H9 (cell line): ENCODE results near the gene NKAIN1. TPM values are rescaled to one million over a fixed set of nuclear protein-coding genes. Genes with fewer than 3 reads are reported as not detected.

Experiments used
- DNase-seq: peaks from one replicate; pipeline ENCODE4 v3.0.0-alpha.2; 2017
- H2AFZ ChIP-seq: one replicate; pipeline ENCODE4 v1.6.1; 2013; ENCODE audit warnings: mild to moderate bottlenecking, low read length, control low read depth, moderate library complexity
- H2AK5ac ChIP-seq: 2 replicates; pipeline ENCODE4 v1.6.1; 2013; ENCODE audit warnings: low read length, control low read depth, mixed read lengths; ENCODE audit not compliant: insufficient read length
- H2BK120ac ChIP-seq: one replicate; pipeline ENCODE4 v1.6.1; 2013; ENCODE audit warnings: low read depth, mild to moderate bottlenecking, low read length, control low read depth, inconsistent platforms; ENCODE audit not compliant: poor library complexity, severe bottlenecking
- H2BK12ac ChIP-seq: 2 replicates; pipeline ENCODE4 v1.6.1; 2013; ENCODE audit warnings: low read length, control low read depth, mixed read lengths, low read depth; ENCODE audit not compliant: insufficient read length
- H2BK15ac ChIP-seq: 2 replicates; pipeline ENCODE4 v1.6.1; 2013; ENCODE audit warnings: low read depth, low read length, control low read depth
- H2BK20ac ChIP-seq: one replicate; pipeline ENCODE4 v1.6.1; 2013; ENCODE audit warnings: low read depth, mild to moderate bottlenecking, low read length, control low read depth, inconsistent platforms; ENCODE audit not compliant: poor library complexity, severe bottlenecking
- H2BK5ac ChIP-seq: 2 replicates; pipeline ENCODE4 v1.6.1; 2013; ENCODE audit warnings: low read length, control low read depth, mixed read lengths; ENCODE audit not compliant: insufficient read length
- H3K14ac ChIP-seq: 2 replicates; pipeline ENCODE4 v1.6.1; 2013; ENCODE audit warnings: low read length, control low read depth; ENCODE audit not compliant: insufficient read depth
- H3K18ac ChIP-seq: 2 replicates; pipeline ENCODE4 v1.6.1; 2013; ENCODE audit warnings: low read depth, mild to moderate bottlenecking, mixed read lengths, low read length, control low read depth; ENCODE audit not compliant: insufficient read length
- H3K23ac ChIP-seq: 2 replicates; pipeline ENCODE4 v1.6.1; 2013; ENCODE audit warnings: low read length, control low read depth, mixed read lengths, low read depth; ENCODE audit not compliant: insufficient read length
- H3K23me2 ChIP-seq: 2 replicates; pipeline ENCODE4 v1.6.1; 2013; ENCODE audit warnings: low read depth, mild to moderate bottlenecking, mixed read lengths, low read length, control low read depth; ENCODE audit not compliant: insufficient read length, poor library complexity, severe bottlenecking
- H3K27ac ChIP-seq: 2 replicates; pipeline ENCODE4 v1.5.1; 2013; ENCODE audit warnings: low read length, control low read depth, mixed read lengths, low read depth; ENCODE audit not compliant: insufficient read length
- H3K27me3 ChIP-seq: 2 replicates; pipeline ENCODE4 v1.6.1; 2013; ENCODE audit warnings: low read length, control low read depth, inconsistent platforms; ENCODE audit not compliant: insufficient read depth
- H3K4ac ChIP-seq: 2 replicates; pipeline ENCODE4 v1.6.1; 2013; ENCODE audit warnings: low read depth, mild to moderate bottlenecking, control low read depth, inconsistent platforms, low read length, moderate library complexity
- H3K4me1 ChIP-seq: 2 replicates; pipeline ENCODE4 v1.6.1; 2013; ENCODE audit warnings: low read length, control low read depth, inconsistent platforms; ENCODE audit not compliant: insufficient read depth
- H3K4me2 ChIP-seq: 2 replicates; pipeline ENCODE4 v1.6.1; 2013; ENCODE audit warnings: low read length, control low read depth, mixed read lengths; ENCODE audit not compliant: insufficient read length, insufficient read depth
- H3K56ac ChIP-seq: 2 replicates; pipeline ENCODE4 v1.6.1; 2013; ENCODE audit warnings: low read depth, mild to moderate bottlenecking, mixed read lengths, low read length, control low read depth; ENCODE audit not compliant: insufficient read length
- H3K79me1 ChIP-seq: 2 replicates; pipeline ENCODE4 v1.6.1; 2013; ENCODE audit warnings: low read depth, mild to moderate bottlenecking, moderate library complexity, low read length, control low read depth, inconsistent platforms; ENCODE audit not compliant: insufficient read depth, poor library complexity, severe bottlenecking
- H3K79me2 ChIP-seq: 2 replicates; pipeline ENCODE4 v1.6.1; 2013; ENCODE audit warnings: low read length, control low read depth, inconsistent platforms; ENCODE audit not compliant: insufficient read depth
- H3K9ac ChIP-seq: 2 replicates; pipeline ENCODE4 v1.6.1; 2013; ENCODE audit warnings: low read length, control low read depth, mixed read lengths; ENCODE audit not compliant: insufficient read length; ENCODE audit errors: extremely low read depth
- H3K9me3 ChIP-seq: one replicate; pipeline ENCODE4 v1.6.1; 2013; ENCODE audit warnings: low read depth, low read length, inconsistent platforms; ENCODE audit not compliant: control insufficient read depth
- H3T11ph ChIP-seq: one replicate; pipeline ENCODE4 v1.6.1; 2013; ENCODE audit warnings: mild to moderate bottlenecking, low read length, control low read depth, inconsistent platforms
- H4K20me1 ChIP-seq: one replicate; pipeline ENCODE4 v1.6.1; 2013; ENCODE audit not compliant: control insufficient read depth, insufficient read length, insufficient read depth
- H4K5ac ChIP-seq: 2 replicates; pipeline ENCODE4 v1.6.1; 2013; ENCODE audit warnings: low read depth, mild to moderate bottlenecking, mixed read lengths, low read length, control low read depth; ENCODE audit not compliant: insufficient read length
- H4K8ac ChIP-seq: replicated peaks from 2 replicates; pipeline ENCODE4 v1.6.1; 2013; ENCODE audit warnings: low read length, control low read depth, mixed read lengths, low read depth; ENCODE audit not compliant: insufficient read length
- H4K91ac ChIP-seq: 2 replicates; pipeline ENCODE4 v1.6.1; 2013; ENCODE audit warnings: low read depth, mild to moderate bottlenecking, moderate library complexity, mixed read lengths, low read length, control low read depth; ENCODE audit not compliant: insufficient read length
- H3K27ac Mint-ChIP-seq, 3 experiments: 2 replicates in 2 of 3; 3 replicates in 1 of 3; pipeline ENCODE4 v1.8.0; 2020 to 2021; ENCODE audit warnings: mixed read lengths in 3 of 3, mild to moderate bottlenecking in 1 of 3, moderate library complexity in 1 of 3
- H3K27me3 Mint-ChIP-seq: 2 replicates; pipeline ENCODE4 v1.8.0; 2021; ENCODE audit warnings: low read depth, mild to moderate bottlenecking, moderate library complexity, mixed read lengths
- H3K36me3 Mint-ChIP-seq, 3 experiments: 2 replicates in 2 of 3; 3 replicates in 1 of 3; pipeline ENCODE4 v1.8.0; 2020 to 2021; ENCODE audit warnings: low read depth in 3 of 3, mixed read lengths in 3 of 3; ENCODE audit not compliant: insufficient read depth in 1 of 3
- H3K4me1 Mint-ChIP-seq, 2 experiments: 2 replicates each; pipeline ENCODE4 v1.8.0; 2020; ENCODE audit warnings: mixed read lengths in 2 of 2
- H3K4me3 Mint-ChIP-seq, 2 experiments: 2 replicates in 1 of 2; 3 replicates in 1 of 2; pipeline ENCODE4 v1.8.0; 2020 to 2021; ENCODE audit warnings: mild to moderate bottlenecking in 2 of 2, mixed read lengths in 2 of 2, moderate library complexity in 1 of 2
- H3K9me3 Mint-ChIP-seq, 2 experiments: 2 replicates in 1 of 2; 3 replicates in 1 of 2; pipeline ENCODE4 v1.8.0; 2020; ENCODE audit warnings: mild to moderate bottlenecking in 2 of 2, mixed read lengths in 2 of 2, moderate library complexity in 1 of 2
- WGBS: extraction: QIAGEN DNeasy Blood & Tissue Kit; methylation state at CpG from one replicate; pipeline ENCODE4 v1.1.7; 2013; ENCODE audit warnings: missing lambda C conversion rate, low lambda C conversion rate, mixed read lengths; ENCODE audit not compliant: insufficient read length; ENCODE audit errors: extremely low coverage; 5-methylcytosine and 5-hydroxymethylcytosine counted together
- total RNA-seq: library from RNA; stranded (reverse); gene quantifications from 2 replicates; pipeline ENCODE4 v1.2.1, GENCODE V29; 2021
- TF ChIP-seq, protein P1 (sequence below): fragments of 200-600 bp; sonication (generic); conservative IDR thresholded peaks from 3 replicates; pipeline ENCODE4 v1.8.0; 2021; ENCODE audit warnings: antibody characterized with exemption, mild to moderate bottlenecking

NKAIN1 gene
- total RNA-seq, 1 experiment from 2014 or later = 25.6 TPM

DNA sequence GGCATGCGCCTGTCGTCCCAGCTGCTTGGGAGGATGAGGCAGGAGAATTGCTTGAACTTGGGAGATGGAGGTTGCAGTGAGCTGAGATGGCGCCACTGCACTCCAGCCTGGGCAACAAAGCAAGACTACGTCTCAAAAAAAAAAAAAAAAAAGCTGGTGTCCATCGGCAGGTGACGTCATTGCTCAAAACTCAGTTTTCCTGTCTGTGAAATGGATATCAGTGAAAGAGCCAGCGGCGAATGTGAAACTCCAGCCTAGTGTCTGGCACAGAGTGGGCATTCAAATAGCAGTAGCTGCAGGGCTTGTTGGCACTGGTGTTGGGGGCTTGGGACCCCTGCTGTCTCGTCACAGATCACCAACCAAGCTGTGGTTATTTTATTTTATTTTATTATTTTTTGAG is 75.8 kb downstream of the NKAIN1 start:
- Mint-ChIP-seq H3K36me3 (no peaks in the 10 kb centered on the region), H3K4me3 (no peak overlapping the region), H3K9me3 (no peaks in the 10 kb centered on the region), H3K27me3 (no peaks in the 10 kb centered on the region), H3K27ac (no peak overlapping the region), H3K4me1 (peaks cover 8 to 17% of the 10 kb centered on the region in 2 experiments)
- H3K4ac ChIP-seq = no peak overlapping the region
- TF ChIP-seq, protein P1, sequence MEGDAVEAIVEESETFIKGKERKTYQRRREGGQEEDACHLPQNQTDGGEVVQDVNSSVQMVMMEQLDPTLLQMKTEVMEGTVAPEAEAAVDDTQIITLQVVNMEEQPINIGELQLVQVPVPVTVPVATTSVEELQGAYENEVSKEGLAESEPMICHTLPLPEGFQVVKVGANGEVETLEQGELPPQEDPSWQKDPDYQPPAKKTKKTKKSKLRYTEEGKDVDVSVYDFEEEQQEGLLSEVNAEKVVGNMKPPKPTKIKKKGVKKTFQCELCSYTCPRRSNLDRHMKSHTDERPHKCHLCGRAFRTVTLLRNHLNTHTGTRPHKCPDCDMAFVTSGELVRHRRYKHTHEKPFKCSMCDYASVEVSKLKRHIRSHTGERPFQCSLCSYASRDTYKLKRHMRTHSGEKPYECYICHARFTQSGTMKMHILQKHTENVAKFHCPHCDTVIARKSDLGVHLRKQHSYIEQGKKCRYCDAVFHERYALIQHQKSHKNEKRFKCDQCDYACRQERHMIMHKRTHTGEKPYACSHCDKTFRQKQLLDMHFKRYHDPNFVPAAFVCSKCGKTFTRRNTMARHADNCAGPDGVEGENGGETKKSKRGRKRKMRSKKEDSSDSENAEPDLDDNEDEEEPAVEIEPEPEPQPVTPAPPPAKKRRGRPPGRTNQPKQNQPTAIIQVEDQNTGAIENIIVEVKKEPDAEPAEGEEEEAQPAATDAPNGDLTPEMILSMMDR = no peak
- no peaks in the 10 kb centered on the region; the same call in 1 of the 2 replicates for H3K4me1 ChIP-seq
- no peaks in the 10 kb centered on the region for H3K79me2 ChIP-seq
- no peak for DNase-seq
- H4K20me1 ChIP-seq = no peaks in the 10 kb centered on the region
- H3K79me1 ChIP-seq = no peaks in the 10 kb centered on the region
- H3K27ac ChIP-seq = no peak overlapping the region
- H2BK5ac ChIP-seq = no peak overlapping the region
- no peak overlapping the region for H3K14ac ChIP-seq
- peak overlapping the region; percentile 17 for H4K5ac ChIP-seq
- no peak overlapping the region for H3T11ph ChIP-seq
- no CpG with 5 or more reads among the region's 9 CpGs for WGBS
- no peaks in the 10 kb centered on the region for H3K23me2 ChIP-seq
- H3K27me3 ChIP-seq = no peaks in the 10 kb centered on the region
- no peak overlapping the region for H3K23ac ChIP-seq
- no peak overlapping the region for H2BK12ac ChIP-seq
- no peak overlapping the region for H3K18ac ChIP-seq
- no peak overlapping the region for H3K56ac ChIP-seq
- no peak overlapping the region for H2BK120ac ChIP-seq
- no peak overlapping the region for H3K4me2 ChIP-seq
- no peak overlapping the region for H2BK20ac ChIP-seq
- H2BK15ac ChIP-seq = no peak overlapping the region
- H3K9me3 ChIP-seq = no peaks in the 10 kb centered on the region
- H4K91ac ChIP-seq = no peak overlapping the region
- H2AFZ ChIP-seq = no peak overlapping the region
- no peak overlapping the region for H3K9ac ChIP-seq
- no peak overlapping the region for H2AK5ac ChIP-seq
- no peak overlapping the region for H4K8ac ChIP-seq
